DND-41 (cell line): ENCODE results near the gene KCNK3.

Experiments used
- ATAC-seq: fragments of 200-7000 bp; cut with Tn5 transposase; 3 replicates; pipeline ENCODE4 v1.9.1; 2021; ENCODE audit warnings: low read depth; ENCODE audit not compliant: insufficient read depth
- DNase-seq: peaks from one replicate; pipeline ENCODE4 v3.0.0-alpha.2; 2020
- H2AFZ ChIP-seq: 2 replicates; pipeline ENCODE4 v1.6.0; 2012; ENCODE audit warnings: low read depth, low read length
- H3K27ac ChIP-seq: 2 replicates; pipeline ENCODE4 v1.5.1; 2012; ENCODE audit warnings: low read length, inconsistent platforms
- H3K27me3 ChIP-seq: fragments of 200-600 bp; sonication (generic); 2 replicates; pipeline ENCODE4 v1.6.0; 2012; ENCODE audit warnings: low read length, mild to moderate bottlenecking, inconsistent platforms; ENCODE audit not compliant: insufficient read depth, poor library complexity
- H3K36me3 ChIP-seq: 2 replicates; pipeline ENCODE4 v1.5.1; 2012; ENCODE audit warnings: low read length, inconsistent platforms; ENCODE audit not compliant: insufficient read depth
- H3K4me1 ChIP-seq: 2 replicates; pipeline ENCODE4 v1.5.1; 2012; ENCODE audit warnings: mild to moderate bottlenecking, low read length; ENCODE audit not compliant: insufficient read depth
- H3K4me2 ChIP-seq: 2 replicates; pipeline ENCODE4 v1.6.0; 2012; ENCODE audit warnings: mild to moderate bottlenecking, moderate library complexity, low read length, inconsistent platforms; ENCODE audit not compliant: insufficient read depth
- H3K4me3 ChIP-seq, 2 experiments: fragments of 200-600 bp in 1 of 2; shearing (Covaris generic) in 1 of 2; 2 replicates each; pipeline ENCODE4 v1.5.1; 2012 to 2016; ENCODE audit warnings: inconsistent platforms in 2 of 2, low read length in 2 of 2, mild to moderate bottlenecking in 2 of 2, low read depth in 1 of 2, moderate library complexity in 1 of 2
- H3K79me2 ChIP-seq: 2 replicates; pipeline ENCODE4 v1.6.0; 2012; ENCODE audit warnings: low read length, inconsistent platforms; ENCODE audit not compliant: insufficient read depth
- H3K9ac ChIP-seq: 2 replicates; pipeline ENCODE4 v1.6.0; 2012; ENCODE audit warnings: low read depth, mild to moderate bottlenecking, inconsistent platforms, low read length, moderate library complexity
- H3K9me3 ChIP-seq: 2 replicates; pipeline ENCODE4 v1.5.1; 2012; ENCODE audit warnings: low read length, moderate library complexity, mild to moderate bottlenecking, inconsistent platforms; ENCODE audit not compliant: insufficient read depth, severe bottlenecking
- H4K20me1 ChIP-seq: 2 replicates; pipeline ENCODE4 v1.6.0; 2012; ENCODE audit warnings: low read length; ENCODE audit not compliant: insufficient read depth
- CTCF ChIP-seq: IDR thresholded peaks from 2 replicates; pipeline ENCODE4 v1.5.1; 2012; ENCODE audit warnings: borderline replicate concordance, low read length, moderate library complexity, mild to moderate bottlenecking; ENCODE audit not compliant: poor library complexity, severe bottlenecking; ENCODE audit errors: extremely low read depth
- EZH2 ChIP-seq: IDR thresholded peaks from 3 replicates; pipeline ENCODE4 v1.6.1; 2012; ENCODE audit warnings: borderline replicate concordance, low read depth, mild to moderate bottlenecking, moderate library complexity, low read length, inconsistent platforms; ENCODE audit not compliant: severe bottlenecking

The KCNK3 gene

GRCh38 chr2:26716769-26717168 is 24.2 kb downstream of the KCNK3 start:
- ATAC-seq, result no peak
- H4K20me1 ChIP-seq, result peaks cover 4% of the 10 kb centered on the region; the same call in 1 of the 2 replicates
- H3K27ac ChIP-seq, result no peak overlapping the region
- H3K79me2 ChIP-seq, result no peaks in the 10 kb centered on the region
- DNase-seq, result no peak
- H3K9me3 ChIP-seq, result no peaks in the 10 kb centered on the region
- no peaks in the 10 kb centered on the region for H3K4me1 ChIP-seq
- H3K4me3 ChIP-seq, result no peak overlapping the region
- no peaks in the 10 kb centered on the region for H3K27me3 ChIP-seq
- H3K9ac ChIP-seq, result no peak overlapping the region
- no peak overlapping the region for H3K4me2 ChIP-seq
- no peak overlapping the region for H2AFZ ChIP-seq
- TF ChIP-seq EZH2, result no peak
- no peak for TF ChIP-seq CTCF
- H3K36me3 ChIP-seq, result no peaks in the 10 kb centered on the region

- H3K79me2 ChIP-seq, result no peaks in the 10 kb centered on the region
- DNase-seq (no peak), ATAC-seq (no peak)
- H4K20me1 ChIP-seq, result peaks cover 4% of the 10 kb centered on the region; the same call in 1 of the 2 replicates
- H3K9ac ChIP-seq, result no peak overlapping the region
- no peaks in the 10 kb centered on the region for H3K4me1 ChIP-seq
- no peaks in the 10 kb centered on the region for H3K9me3 ChIP-seq
- no peaks in the 10 kb centered on the region for H3K36me3 ChIP-seq
- H3K4me3 ChIP-seq, result no peak overlapping the region
- H3K27ac ChIP-seq, result no peak overlapping the region
- H3K27me3 ChIP-seq, result no peaks in the 10 kb centered on the region
- TF ChIP-seq CTCF, result no peak
- no peak overlapping the region for H3K4me2 ChIP-seq
- H2AFZ ChIP-seq, result no peak overlapping the region
These were observed 24.8 kb downstream of the KCNK3 start for GRCh38 chr2:26717362-26717761.

GRCh38 chr2:26718949-26719686 is 26.6 kb downstream of the KCNK3 start:
- no peak overlapping the region for H3K4me3 ChIP-seq
- no peaks in the 10 kb centered on the region for H3K36me3 ChIP-seq
- no peak overlapping the region for H3K27ac ChIP-seq
- DNase-seq, result no peak
- peaks cover 4% of the 10 kb centered on the region; the same call in 1 of the 2 replicates for H4K20me1 ChIP-seq
- H2AFZ ChIP-seq, result no peak overlapping the region
- H3K9ac ChIP-seq, result no peak overlapping the region
- H3K9me3 ChIP-seq, result no peaks in the 10 kb centered on the region
- H3K4me2 ChIP-seq, result no peak overlapping the region
- H3K27me3 ChIP-seq, result no peaks in the 10 kb centered on the region
- ATAC-seq, result no peak
- no peak for TF ChIP-seq CTCF
- TF ChIP-seq EZH2, result no peak
- H3K79me2 ChIP-seq, result no peaks in the 10 kb centered on the region
- no peaks in the 10 kb centered on the region for H3K4me1 ChIP-seq
